ENCODE measurements around the gene BTBD9. TPM values are rescaled to one million over a fixed set of nuclear protein-coding genes. Genes with fewer than 3 reads are reported as not detected.
A peak's percentile ranks its signal among the peaks of the same experiment; 100 is the strongest.

BTBD9 gene
- total RNA-seq, 1 experiment from 2014 or later, result 4.3 TPM

DNA sequence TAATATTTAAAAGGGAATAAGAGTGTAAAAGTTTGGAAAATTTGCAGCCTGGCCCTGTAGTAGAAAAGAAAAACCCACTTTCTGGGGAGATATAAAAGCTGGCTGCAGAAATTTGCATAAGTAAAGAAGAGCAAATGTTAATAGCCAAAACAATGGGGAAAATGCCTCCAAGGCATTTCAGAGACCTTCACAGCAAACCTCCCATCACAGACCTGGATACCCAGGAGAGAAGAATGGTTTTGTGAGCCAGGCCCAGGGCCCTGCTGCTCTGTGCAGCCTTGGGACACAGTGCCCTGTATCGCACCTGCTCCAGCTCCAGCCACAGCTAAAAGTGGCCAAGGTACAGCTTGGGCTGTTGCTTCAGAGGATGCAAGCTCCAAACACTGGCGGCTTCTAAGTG is 113.8 kb downstream of the BTBD9 start:
- intact Hi-C loops (cut with micrococcal nuclease), result no loop called here
- Histone ChIP-seq H3K4me1 (ENCODE audit: insufficient read depth, low read length) (peaks cover 18% of the 10 kb centered on the region; the same call in 1 of the 2 replicates), H3K27ac (ENCODE audit: low read length) (no peak overlapping the region), H3K9me2 (replicated peaks; ENCODE audit: low read length) (no peaks in the 10 kb centered on the region), H4K20me1 (ENCODE audit: low read length) (no peaks in the 10 kb centered on the region), H3K36me3 (ENCODE audit: low read depth, low read length) (no peaks in the 10 kb centered on the region), H3K4me2 (ENCODE audit: low read length) (no peak overlapping the region), H3K4me3 (ENCODE audit: low read length) (no peak overlapping the region), H3K9me3 (ENCODE audit: low read length) (no peaks in the 10 kb centered on the region), H3K9ac (ENCODE audit: low read length) (no peak overlapping the region), H3F3A (ENCODE audit: low read length, unreplicated experiment) (no peaks in the 10 kb centered on the region), H3K79me2 (ENCODE audit: low read length) (no peaks in the 10 kb centered on the region), H3K27me3 (ENCODE audit: low read length) (no peaks in the 10 kb centered on the region), H2AFZ (ENCODE audit: low read length) (no peak overlapping the region)
- ATAC-seq (no peak), DNase-seq (no peak)
- CTCF ChIA-PET, result no interaction called here
- POLR2A ChIA-PET (ENCODE audit: unreplicated experiment), result no interaction called here
- no TSS peak for BruUV-seq (replicated peaks)
- TF ChIP-seq EZH2phosphoT487 (IDR thresholded peaks at IDR 0.05; ENCODE audit: borderline replicate concordance, low read length), result no peak
- TF ChIP-seq, protein P1, sequence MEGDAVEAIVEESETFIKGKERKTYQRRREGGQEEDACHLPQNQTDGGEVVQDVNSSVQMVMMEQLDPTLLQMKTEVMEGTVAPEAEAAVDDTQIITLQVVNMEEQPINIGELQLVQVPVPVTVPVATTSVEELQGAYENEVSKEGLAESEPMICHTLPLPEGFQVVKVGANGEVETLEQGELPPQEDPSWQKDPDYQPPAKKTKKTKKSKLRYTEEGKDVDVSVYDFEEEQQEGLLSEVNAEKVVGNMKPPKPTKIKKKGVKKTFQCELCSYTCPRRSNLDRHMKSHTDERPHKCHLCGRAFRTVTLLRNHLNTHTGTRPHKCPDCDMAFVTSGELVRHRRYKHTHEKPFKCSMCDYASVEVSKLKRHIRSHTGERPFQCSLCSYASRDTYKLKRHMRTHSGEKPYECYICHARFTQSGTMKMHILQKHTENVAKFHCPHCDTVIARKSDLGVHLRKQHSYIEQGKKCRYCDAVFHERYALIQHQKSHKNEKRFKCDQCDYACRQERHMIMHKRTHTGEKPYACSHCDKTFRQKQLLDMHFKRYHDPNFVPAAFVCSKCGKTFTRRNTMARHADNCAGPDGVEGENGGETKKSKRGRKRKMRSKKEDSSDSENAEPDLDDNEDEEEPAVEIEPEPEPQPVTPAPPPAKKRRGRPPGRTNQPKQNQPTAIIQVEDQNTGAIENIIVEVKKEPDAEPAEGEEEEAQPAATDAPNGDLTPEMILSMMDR (conservative IDR thresholded peaks at IDR 0.05; ENCODE audit: low read depth, low read length), result no peak
- TF ChIP-seq EZH2 (IDR thresholded peaks at IDR 0.05; ENCODE audit: low read length, unreplicated experiment), result no peak

DNA sequence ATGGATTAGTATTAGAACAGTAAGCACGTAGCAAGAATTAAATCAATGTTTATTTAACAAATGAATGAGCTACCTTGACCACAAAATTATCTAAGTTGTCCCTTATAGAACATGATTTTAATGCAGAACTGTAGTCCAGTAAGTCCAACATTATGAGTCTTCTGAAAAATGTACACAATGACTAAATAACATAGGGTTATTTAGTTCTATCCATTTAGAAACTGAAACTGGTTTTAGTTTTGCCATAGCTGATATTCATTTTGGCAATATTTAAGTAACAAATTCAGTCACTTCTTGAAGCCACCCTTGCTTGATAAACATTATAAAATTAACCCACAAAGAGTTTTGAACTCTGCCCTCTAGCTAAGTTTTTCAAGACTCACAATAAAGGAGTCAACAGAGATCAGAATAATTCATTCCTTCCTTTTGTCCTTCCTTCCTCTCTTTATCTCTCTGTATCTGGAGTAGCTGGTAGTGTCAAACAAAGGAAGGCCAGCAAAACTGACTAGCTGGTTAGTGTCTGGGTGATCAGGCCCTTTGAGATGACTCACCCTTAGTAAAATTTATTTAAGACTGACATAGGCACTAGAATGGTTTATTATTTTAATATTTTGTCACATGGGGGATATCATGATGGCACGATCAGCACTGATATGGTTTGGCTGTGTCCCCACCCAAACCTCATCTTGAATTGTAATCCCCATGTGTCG is 115.1 kb downstream of the BTBD9 start:
- Histone ChIP-seq H3K27ac (ENCODE audit: low read length) (peak overlapping the region; percentile 48), H3K9me2 (replicated peaks; ENCODE audit: low read length) (no peaks in the 10 kb centered on the region), H3K9me3 (ENCODE audit: low read length) (no peaks in the 10 kb centered on the region), H3K27me3 (ENCODE audit: low read length) (no peaks in the 10 kb centered on the region), H3K79me2 (ENCODE audit: low read length) (no peaks in the 10 kb centered on the region), H4K20me1 (ENCODE audit: low read length) (no peaks in the 10 kb centered on the region), H3K4me2 (ENCODE audit: low read length) (peak overlapping the region; percentile 14), H3K36me3 (ENCODE audit: low read depth, low read length) (no peaks in the 10 kb centered on the region), H3K9ac (ENCODE audit: low read length) (no peak overlapping the region), H2AFZ (ENCODE audit: low read length) (no peak overlapping the region), H3K4me3 (ENCODE audit: low read length) (no peak overlapping the region), H3F3A (ENCODE audit: low read length, unreplicated experiment) (no peaks in the 10 kb centered on the region), H3K4me1 (ENCODE audit: insufficient read depth, low read length) (peaks cover 18% of the 10 kb centered on the region; the same call in 1 of the 2 replicates)
- TF ChIP-seq EZH2phosphoT487 (IDR thresholded peaks at IDR 0.05; ENCODE audit: borderline replicate concordance, low read length) (no peak), EZH2 (IDR thresholded peaks at IDR 0.05; ENCODE audit: low read length, unreplicated experiment) (no peak)
- TF ChIP-seq, protein P1 (conservative IDR thresholded peaks at IDR 0.05; ENCODE audit: low read depth, low read length), result no peak
- intact Hi-C loops (cut with micrococcal nuclease), result no loop called here
- DNase-seq (peak; percentile 74), ATAC-seq (peak; percentile 98)
- ChIA-PET POLR2A (ENCODE audit: unreplicated experiment) (interaction anchor here (0.5 to 0.6 kb wide), 3 partner anchors 13 to 345 kb away, joined by 3 to 4 read pairs (median 3); no protein-coding TSS in a partner anchor), CTCF (interaction anchor here (0.6 kb wide), 1 partner anchor 10 kb away, joined by 3 read pairs; no protein-coding TSS in a partner anchor)
- no TSS peak for BruUV-seq (replicated peaks)

DNA sequence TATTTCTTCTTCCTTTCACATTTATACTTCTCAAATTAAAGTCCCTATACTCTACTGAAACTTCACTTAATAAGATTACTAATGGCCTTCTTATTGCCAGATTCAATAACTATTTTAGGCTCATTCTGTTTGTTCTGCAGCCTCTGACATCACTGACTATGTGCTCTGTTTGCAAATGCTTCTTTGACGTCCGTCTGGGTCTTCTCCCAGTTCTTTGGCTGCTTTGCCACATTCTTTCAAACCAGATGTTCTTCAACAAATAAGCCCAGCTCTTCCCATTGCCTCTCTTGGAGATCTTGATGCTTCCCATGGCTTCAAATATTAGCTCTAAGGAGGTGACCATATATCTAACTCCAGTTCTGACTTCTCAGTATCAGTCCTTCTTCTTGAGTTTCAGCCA is 117.4 kb downstream of the BTBD9 start:
- Histone ChIP-seq H3K9me3 (ENCODE audit: low read length) (no peaks in the 10 kb centered on the region), H3K9ac (ENCODE audit: low read length) (no peak overlapping the region), H3K4me1 (ENCODE audit: insufficient read depth, low read length) (peaks cover 18% of the 10 kb centered on the region; the same call in 1 of the 2 replicates), H3K36me3 (ENCODE audit: low read depth, low read length) (no peaks in the 10 kb centered on the region), H3F3A (ENCODE audit: low read length, unreplicated experiment) (no peaks in the 10 kb centered on the region), H3K27ac (ENCODE audit: low read length) (no peak overlapping the region), H3K79me2 (ENCODE audit: low read length) (no peaks in the 10 kb centered on the region), H3K27me3 (ENCODE audit: low read length) (no peaks in the 10 kb centered on the region), H3K4me3 (ENCODE audit: low read length) (no peak overlapping the region), H2AFZ (ENCODE audit: low read length) (no peak overlapping the region), H3K4me2 (ENCODE audit: low read length) (no peak overlapping the region), H4K20me1 (ENCODE audit: low read length) (no peaks in the 10 kb centered on the region), H3K9me2 (replicated peaks; ENCODE audit: low read length) (no peaks in the 10 kb centered on the region)
- no TSS peak for BruUV-seq (replicated peaks)
- POLR2A ChIA-PET (ENCODE audit: unreplicated experiment), result no interaction called here
- CTCF ChIA-PET, result no interaction called here
- intact Hi-C loops (cut with micrococcal nuclease), result no loop called here
- ATAC-seq (no peak), DNase-seq (no peak)
- TF ChIP-seq EZH2phosphoT487 (IDR thresholded peaks at IDR 0.05; ENCODE audit: borderline replicate concordance, low read length), result no peak
- TF ChIP-seq EZH2 (IDR thresholded peaks at IDR 0.05; ENCODE audit: low read length, unreplicated experiment), result no peak
- TF ChIP-seq, protein P1 (conservative IDR thresholded peaks at IDR 0.05; ENCODE audit: low read depth, low read length), result no peak

Data from PC-3 (cell line).